Liver (tissue), 3 donors: ENCODE measurements around the gene TAF3.

Experiments used
- FOXA1 ChIP-seq: IDR thresholded peaks from 2 replicates; pipeline ENCODE4 v1.6.1; 2016; ENCODE audit warnings: antibody characterized with exemption
- NR2F2 ChIP-seq: IDR thresholded peaks from 2 replicates; pipeline ENCODE4 v1.6.1; 2016; ENCODE audit warnings: antibody characterized with exemption
- RAD21 ChIP-seq, 2 donors: IDR thresholded peaks; 2 replicates each; pipeline ENCODE4 v1.6.1; 2016; ENCODE audit warnings: antibody characterized with exemption in 2 of 2, mild to moderate bottlenecking in 2 of 2
- TAF1 ChIP-seq: conservative IDR thresholded peaks from 2 replicates; pipeline ENCODE4 v1.6.1; 2016; ENCODE audit warnings: antibody characterized with exemption, mild to moderate bottlenecking
- TF ChIP-seq, protein P1 (sequence below): fragments of 150-350 bp; IDR thresholded peaks from 2 replicates; pipeline ENCODE4 v1.5.1; 2017; ENCODE audit warnings: improper control_type of control experiment, low read depth, low read length; ENCODE audit not compliant: missing input control
- TF ChIP-seq, protein P2 (sequence below): IDR thresholded peaks from 2 replicates; pipeline ENCODE4 v1.6.1; 2016; ENCODE audit warnings: antibody characterized with exemption
- TF ChIP-seq, protein P3 (sequence below): IDR thresholded peaks from 2 replicates; pipeline ENCODE4 v1.6.1; 2016; ENCODE audit warnings: antibody characterized with exemption, mild to moderate bottlenecking
- TF ChIP-seq, protein P4 (sequence below): IDR thresholded peaks from 2 replicates; pipeline ENCODE4 v1.6.1; 2016; ENCODE audit warnings: antibody characterized with exemption
- donor health status: healthy.
- donor health status: healthy.

DNA sequence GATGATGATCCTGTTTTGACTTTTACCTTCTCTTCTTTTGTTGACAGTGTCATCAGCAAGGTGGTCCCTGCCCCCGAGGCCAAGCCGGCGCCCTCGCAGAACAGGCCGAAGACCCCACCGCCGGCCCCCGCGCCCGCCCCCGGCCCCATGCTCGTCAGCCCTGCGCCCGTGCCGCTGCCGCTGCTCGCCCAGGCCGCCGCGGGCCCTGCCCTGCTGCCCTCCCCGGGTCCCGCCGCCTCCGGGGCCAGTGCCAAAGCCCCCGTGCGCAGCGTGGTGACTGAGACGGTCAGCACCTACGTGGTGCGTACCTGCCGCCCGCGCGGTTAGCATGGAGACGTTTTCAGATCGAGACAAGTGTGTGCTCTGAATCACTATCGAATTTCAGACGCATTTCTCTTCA lies 190.7 kb downstream of the TAF3 start:
- TF ChIP-seq TAF1 (no peak), FOXA1 (no peak), RAD21 (IDR thresholded peaks at IDR 0.05) (no peak), NR2F2 (no peak)
- TF ChIP-seq, protein P1, sequence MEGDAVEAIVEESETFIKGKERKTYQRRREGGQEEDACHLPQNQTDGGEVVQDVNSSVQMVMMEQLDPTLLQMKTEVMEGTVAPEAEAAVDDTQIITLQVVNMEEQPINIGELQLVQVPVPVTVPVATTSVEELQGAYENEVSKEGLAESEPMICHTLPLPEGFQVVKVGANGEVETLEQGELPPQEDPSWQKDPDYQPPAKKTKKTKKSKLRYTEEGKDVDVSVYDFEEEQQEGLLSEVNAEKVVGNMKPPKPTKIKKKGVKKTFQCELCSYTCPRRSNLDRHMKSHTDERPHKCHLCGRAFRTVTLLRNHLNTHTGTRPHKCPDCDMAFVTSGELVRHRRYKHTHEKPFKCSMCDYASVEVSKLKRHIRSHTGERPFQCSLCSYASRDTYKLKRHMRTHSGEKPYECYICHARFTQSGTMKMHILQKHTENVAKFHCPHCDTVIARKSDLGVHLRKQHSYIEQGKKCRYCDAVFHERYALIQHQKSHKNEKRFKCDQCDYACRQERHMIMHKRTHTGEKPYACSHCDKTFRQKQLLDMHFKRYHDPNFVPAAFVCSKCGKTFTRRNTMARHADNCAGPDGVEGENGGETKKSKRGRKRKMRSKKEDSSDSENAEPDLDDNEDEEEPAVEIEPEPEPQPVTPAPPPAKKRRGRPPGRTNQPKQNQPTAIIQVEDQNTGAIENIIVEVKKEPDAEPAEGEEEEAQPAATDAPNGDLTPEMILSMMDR: no peak
- TF ChIP-seq, protein P2, sequence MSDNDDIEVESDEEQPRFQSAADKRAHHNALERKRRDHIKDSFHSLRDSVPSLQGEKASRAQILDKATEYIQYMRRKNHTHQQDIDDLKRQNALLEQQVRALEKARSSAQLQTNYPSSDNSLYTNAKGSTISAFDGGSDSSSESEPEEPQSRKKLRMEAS: no peak
- TF ChIP-seq, protein P3, sequence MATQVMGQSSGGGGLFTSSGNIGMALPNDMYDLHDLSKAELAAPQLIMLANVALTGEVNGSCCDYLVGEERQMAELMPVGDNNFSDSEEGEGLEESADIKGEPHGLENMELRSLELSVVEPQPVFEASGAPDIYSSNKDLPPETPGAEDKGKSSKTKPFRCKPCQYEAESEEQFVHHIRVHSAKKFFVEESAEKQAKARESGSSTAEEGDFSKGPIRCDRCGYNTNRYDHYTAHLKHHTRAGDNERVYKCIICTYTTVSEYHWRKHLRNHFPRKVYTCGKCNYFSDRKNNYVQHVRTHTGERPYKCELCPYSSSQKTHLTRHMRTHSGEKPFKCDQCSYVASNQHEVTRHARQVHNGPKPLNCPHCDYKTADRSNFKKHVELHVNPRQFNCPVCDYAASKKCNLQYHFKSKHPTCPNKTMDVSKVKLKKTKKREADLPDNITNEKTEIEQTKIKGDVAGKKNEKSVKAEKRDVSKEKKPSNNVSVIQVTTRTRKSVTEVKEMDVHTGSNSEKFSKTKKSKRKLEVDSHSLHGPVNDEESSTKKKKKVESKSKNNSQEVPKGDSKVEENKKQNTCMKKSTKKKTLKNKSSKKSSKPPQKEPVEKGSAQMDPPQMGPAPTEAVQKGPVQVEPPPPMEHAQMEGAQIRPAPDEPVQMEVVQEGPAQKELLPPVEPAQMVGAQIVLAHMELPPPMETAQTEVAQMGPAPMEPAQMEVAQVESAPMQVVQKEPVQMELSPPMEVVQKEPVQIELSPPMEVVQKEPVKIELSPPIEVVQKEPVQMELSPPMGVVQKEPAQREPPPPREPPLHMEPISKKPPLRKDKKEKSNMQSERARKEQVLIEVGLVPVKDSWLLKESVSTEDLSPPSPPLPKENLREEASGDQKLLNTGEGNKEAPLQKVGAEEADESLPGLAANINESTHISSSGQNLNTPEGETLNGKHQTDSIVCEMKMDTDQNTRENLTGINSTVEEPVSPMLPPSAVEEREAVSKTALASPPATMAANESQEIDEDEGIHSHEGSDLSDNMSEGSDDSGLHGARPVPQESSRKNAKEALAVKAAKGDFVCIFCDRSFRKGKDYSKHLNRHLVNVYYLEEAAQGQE: no peak
- TF ChIP-seq, protein P4, sequence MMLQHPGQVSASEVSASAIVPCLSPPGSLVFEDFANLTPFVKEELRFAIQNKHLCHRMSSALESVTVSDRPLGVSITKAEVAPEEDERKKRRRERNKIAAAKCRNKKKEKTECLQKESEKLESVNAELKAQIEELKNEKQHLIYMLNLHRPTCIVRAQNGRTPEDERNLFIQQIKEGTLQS: no peak
